Measurements from ENCODE around the gene ZCCHC3. TPM values are rescaled to one million over a fixed set of nuclear protein-coding genes. Genes with fewer than 3 reads are reported as not detected.
A peak's percentile ranks its signal among the peaks of the same experiment; 100 is the strongest.

Gene ZCCHC3
- total RNA-seq, 2 experiments from 2014 or later = 17.8 to 18.0 TPM

DNA sequence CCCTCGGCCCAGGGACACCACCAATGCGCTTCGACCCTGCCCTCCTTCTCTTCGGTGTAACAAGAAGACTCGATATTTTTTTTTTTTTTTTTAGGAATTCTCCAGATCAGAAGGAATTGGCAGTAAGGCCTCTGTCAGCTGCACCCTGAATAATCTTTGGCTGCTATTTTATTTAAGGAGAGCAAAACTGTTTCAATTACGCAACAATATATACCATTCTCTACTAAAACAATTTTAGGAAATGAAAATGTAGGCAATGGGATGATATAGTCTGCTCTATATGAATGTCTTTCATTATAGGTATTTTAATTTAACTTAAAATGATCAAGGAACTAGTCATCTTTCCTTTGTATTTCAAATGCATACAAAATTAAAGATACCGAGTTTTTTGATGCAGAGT is 13.3 kb downstream of the ZCCHC3 start:
- Mint-ChIP-seq H3K36me3 (ENCODE audit: low read depth) (no peaks in the 10 kb centered on the region), H3K4me3 (peak overlapping the region; percentile 66), H3K4me1 (ENCODE audit: low read depth) (peaks cover 15% of the 10 kb centered on the region), H3K9me3 (no peaks in the 10 kb centered on the region), H3K27ac (no peak overlapping the region), H3K27me3 (no peaks in the 10 kb centered on the region)
- DNase-seq = no peak
- intact Hi-C loops (cut with micrococcal nuclease) = no loop called here
- POLR2A ChIA-PET = interaction anchor here (1.8 to 2.4 kb wide), 3 partner anchors 11 to 14 kb away, joined by 8 to 13 read pairs (median 12); no protein-coding TSS in a partner anchor
- CTCF ChIA-PET = interaction anchor here (0.8 to 2.9 kb wide), 6 partner anchors 9 to 44 kb away, joined by 3 to 9 read pairs (median 3); no protein-coding TSS in a partner anchor
- TF ChIP-seq, protein P1, sequence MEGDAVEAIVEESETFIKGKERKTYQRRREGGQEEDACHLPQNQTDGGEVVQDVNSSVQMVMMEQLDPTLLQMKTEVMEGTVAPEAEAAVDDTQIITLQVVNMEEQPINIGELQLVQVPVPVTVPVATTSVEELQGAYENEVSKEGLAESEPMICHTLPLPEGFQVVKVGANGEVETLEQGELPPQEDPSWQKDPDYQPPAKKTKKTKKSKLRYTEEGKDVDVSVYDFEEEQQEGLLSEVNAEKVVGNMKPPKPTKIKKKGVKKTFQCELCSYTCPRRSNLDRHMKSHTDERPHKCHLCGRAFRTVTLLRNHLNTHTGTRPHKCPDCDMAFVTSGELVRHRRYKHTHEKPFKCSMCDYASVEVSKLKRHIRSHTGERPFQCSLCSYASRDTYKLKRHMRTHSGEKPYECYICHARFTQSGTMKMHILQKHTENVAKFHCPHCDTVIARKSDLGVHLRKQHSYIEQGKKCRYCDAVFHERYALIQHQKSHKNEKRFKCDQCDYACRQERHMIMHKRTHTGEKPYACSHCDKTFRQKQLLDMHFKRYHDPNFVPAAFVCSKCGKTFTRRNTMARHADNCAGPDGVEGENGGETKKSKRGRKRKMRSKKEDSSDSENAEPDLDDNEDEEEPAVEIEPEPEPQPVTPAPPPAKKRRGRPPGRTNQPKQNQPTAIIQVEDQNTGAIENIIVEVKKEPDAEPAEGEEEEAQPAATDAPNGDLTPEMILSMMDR (IDR thresholded peaks at IDR 0.05) = no peak
- no peak for ATAC-seq

DNA sequence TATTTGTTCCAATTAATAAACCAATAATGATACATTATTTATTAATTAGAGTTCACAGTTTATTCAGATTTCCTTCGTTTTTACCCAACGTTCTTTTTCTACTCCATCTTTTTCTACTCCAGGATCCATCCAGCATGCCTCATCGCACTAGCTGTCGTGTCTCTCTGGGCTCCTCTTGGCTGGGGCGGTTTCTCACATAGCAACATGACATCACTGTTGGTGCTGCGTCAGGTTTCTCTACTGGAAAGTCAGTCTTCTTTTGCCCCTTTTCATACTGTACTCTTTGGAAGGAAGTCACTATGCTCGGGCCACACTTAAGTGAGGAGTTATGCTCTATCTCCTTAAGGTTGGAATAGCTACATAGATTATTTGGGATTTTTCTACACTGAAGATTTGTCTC is 14.2 kb downstream of the ZCCHC3 start:
- Mint-ChIP-seq H3K4me1 (ENCODE audit: low read depth) (peaks cover 15% of the 10 kb centered on the region), H3K9me3 (no peaks in the 10 kb centered on the region), H3K27ac (no peak overlapping the region), H3K36me3 (ENCODE audit: low read depth) (no peaks in the 10 kb centered on the region), H3K27me3 (no peaks in the 10 kb centered on the region), H3K4me3 (no peak overlapping the region)
- intact Hi-C loops (cut with micrococcal nuclease) = no loop called here
- ChIA-PET POLR2A (interaction anchor here (1.1 to 1.9 kb wide), 2 partner anchors 9 to 12 kb away, joined by 3 to 8 read pairs; no protein-coding TSS in a partner anchor), CTCF (interaction anchor here (0.7 to 4.0 kb wide), 5 partner anchors 10 to 45 kb away, joined by 3 to 16 read pairs (median 3); no protein-coding TSS in a partner anchor)
- ATAC-seq = no peak
- DNase-seq = no peak
- TF ChIP-seq, protein P1 (IDR thresholded peaks at IDR 0.05) = no peak

DNA sequence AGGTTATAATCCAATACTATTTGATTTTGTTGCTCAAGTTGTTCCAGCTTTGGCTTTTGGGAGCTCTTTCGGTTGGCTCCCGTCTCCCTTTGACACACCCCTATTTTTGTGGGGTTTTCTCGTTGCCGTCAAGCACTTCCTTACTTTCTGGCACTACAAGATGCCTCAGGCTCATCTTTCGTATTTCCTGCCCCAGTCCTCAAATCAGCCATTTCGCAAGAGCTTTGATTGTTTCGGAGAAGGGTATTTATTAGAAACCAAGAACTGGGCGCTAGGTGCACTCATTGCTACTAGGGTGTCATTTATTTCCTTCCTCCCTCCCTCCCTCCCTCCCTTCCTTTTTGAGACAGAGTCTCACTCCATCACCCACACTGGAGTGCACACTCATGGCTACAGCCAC is 14.7 kb downstream of the ZCCHC3 start:
- ATAC-seq (no peak), DNase-seq (no peak)
- TF ChIP-seq, protein P1 (IDR thresholded peaks at IDR 0.05) = no peak
- ChIA-PET POLR2A (interaction anchor here (1.1 to 1.9 kb wide), 2 partner anchors 9 to 11 kb away, joined by 3 to 8 read pairs; no protein-coding TSS in a partner anchor), CTCF (interaction anchor here (0.7 to 4.0 kb wide), 4 partner anchors 9 to 18 kb away, joined by 3 to 16 read pairs (median 6); no protein-coding TSS in a partner anchor)
- Mint-ChIP-seq H3K27me3 (no peaks in the 10 kb centered on the region), H3K4me3 (no peak overlapping the region), H3K4me1 (ENCODE audit: low read depth) (peaks cover 15% of the 10 kb centered on the region), H3K9me3 (no peaks in the 10 kb centered on the region), H3K36me3 (ENCODE audit: low read depth) (no peaks in the 10 kb centered on the region), H3K27ac (no peak overlapping the region)
- intact Hi-C loops (cut with micrococcal nuclease) = no loop called here

DNA sequence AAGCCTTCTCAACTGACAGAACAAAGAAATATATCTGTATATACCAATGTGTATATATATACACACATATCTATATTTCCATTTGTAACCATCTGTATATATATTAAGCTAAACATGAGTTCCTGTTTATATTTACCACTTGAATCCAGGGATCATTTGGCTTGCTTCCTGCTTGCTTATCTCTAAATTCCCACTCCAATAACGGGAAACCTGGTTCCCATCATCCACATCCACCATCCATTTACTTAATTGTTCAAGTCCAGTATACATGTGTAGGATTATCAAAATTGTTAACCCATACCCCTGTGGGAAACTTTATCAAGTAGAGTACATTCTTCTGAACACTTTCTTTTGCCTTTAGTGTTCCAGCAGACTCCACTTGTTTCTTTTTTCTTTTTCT is 15.5 kb downstream of the ZCCHC3 start:
- ChIA-PET POLR2A (interaction anchor here (1.1 to 1.9 kb wide), 2 partner anchors 8 to 11 kb away, joined by 3 to 8 read pairs; no protein-coding TSS in a partner anchor), CTCF (interaction anchor here (1.4 to 4.0 kb wide), 3 partner anchors 8 to 18 kb away, joined by 3 to 16 read pairs (median 9); no protein-coding TSS in a partner anchor)
- no peaks in the 10 kb centered on the region for H3K27me3 Mint-ChIP-seq
- no peak for ATAC-seq
- TF ChIP-seq, protein P1 (IDR thresholded peaks at IDR 0.05) = no peak
- no peak overlapping the region for H3K4me3 Mint-ChIP-seq
- H3K27ac Mint-ChIP-seq = no peak overlapping the region
- peaks cover 15% of the 10 kb centered on the region for H3K4me1 Mint-ChIP-seq (ENCODE audit: low read depth)
- no peaks in the 10 kb centered on the region for H3K36me3 Mint-ChIP-seq (ENCODE audit: low read depth)
- intact Hi-C loops (cut with micrococcal nuclease) = no loop called here
- no peak for DNase-seq
- no peaks in the 10 kb centered on the region for H3K9me3 Mint-ChIP-seq

DNA sequence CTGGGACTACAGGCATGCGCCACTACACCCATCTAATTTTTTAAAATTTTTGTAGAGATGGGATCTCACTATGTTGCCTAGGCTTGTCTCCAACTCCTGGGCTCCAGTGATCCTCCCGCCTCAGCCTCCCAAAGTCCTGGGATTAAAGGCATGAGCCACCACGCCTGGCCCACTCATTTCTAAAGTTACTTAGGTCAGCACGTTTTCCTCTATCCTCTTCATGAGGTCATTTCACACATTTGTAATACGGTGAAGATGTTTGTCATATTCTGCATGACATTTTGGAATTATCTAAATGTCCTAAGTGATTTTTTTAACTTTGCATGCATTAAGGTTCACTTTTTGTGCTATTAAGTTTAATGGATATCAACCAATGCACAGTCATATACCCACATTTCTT is 16.0 kb downstream of the ZCCHC3 start:
- Mint-ChIP-seq H3K9me3 (no peaks in the 10 kb centered on the region), H3K36me3 (ENCODE audit: low read depth) (no peaks in the 10 kb centered on the region), H3K27ac (no peak overlapping the region), H3K27me3 (no peaks in the 10 kb centered on the region), H3K4me1 (ENCODE audit: low read depth) (peaks cover 15% of the 10 kb centered on the region), H3K4me3 (no peak overlapping the region)
- CTCF ChIA-PET = interaction anchor here (1.6 to 4.0 kb wide), 2 partner anchors 10 to 17 kb away, joined by 9 to 16 read pairs; no protein-coding TSS in a partner anchor
- TF ChIP-seq, protein P1 (IDR thresholded peaks at IDR 0.05) = no peak
- ATAC-seq (no peak), DNase-seq (no peak)
- intact Hi-C loops (cut with micrococcal nuclease) = no loop called here
- POLR2A ChIA-PET = no interaction called here

All from activated CD8-positive, alpha-beta T cell treated with anti-CD3 and anti-CD28 coated beads for 36 hours (primary cell).